ENCODE measurements around the gene PARP15. TPM values are rescaled to one million over a fixed set of nuclear protein-coding genes. Genes with fewer than 3 reads are reported as not detected.
"Not testable (repeated sequence)": the region's sequence is repeated elsewhere in the genome, so short reads cannot be mapped to it uniquely, and the experiment has no call there.

PARP15 gene
- total RNA-seq (2014; rRNA removed), result not detected in 2 replicates
- polyA plus RNA-seq (2012), result not detected

DNA sequence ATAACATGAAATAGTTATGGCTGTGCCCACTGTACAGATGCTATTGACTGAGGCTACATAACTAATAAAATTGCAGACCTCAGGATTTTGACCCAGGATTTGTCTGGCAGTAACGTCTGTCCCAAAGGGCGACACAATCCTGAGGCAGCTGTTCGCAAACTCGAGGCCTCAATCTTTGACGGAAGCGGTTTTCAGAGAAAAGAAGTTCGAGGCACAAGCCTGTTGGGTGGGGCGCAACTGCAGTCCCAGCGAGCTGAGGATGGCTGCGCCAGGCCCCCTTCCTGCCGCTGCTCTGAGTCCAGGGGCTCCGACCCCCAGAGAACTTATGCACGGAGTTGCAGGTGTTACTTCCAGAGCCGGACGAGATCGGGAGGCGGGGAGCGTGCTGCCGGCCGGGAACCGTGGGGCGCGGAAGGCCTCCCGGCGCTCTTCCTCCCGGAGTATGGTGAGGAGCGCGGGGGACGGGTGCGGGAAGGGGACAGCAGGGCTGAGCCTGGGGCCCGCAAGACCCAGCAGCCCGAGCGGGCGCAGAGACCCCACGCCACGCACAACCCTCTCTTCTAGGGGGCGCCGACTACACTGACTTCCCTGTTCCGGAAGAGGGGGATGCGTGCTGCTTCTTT lies at the start of gene PARP15:
TSS of gene PARP15 (plus strand) at position 242 of the 623 bp plus-strand sequence. CDS start at position 260, 18 bp downstream.
- DNase-seq (ENCODE audit: low read depth), result no peak

- DNase-seq (ENCODE audit: low read depth), result no peak
Measured at GRCh38 chr3:122530164-122530563, 47.3 kb upstream of the PARP15 start.

GRCh38 chr3:122533480-122533879 lies 44.0 kb upstream of the PARP15 start:
- no peak for DNase-seq (ENCODE audit: low read depth)

DNA sequence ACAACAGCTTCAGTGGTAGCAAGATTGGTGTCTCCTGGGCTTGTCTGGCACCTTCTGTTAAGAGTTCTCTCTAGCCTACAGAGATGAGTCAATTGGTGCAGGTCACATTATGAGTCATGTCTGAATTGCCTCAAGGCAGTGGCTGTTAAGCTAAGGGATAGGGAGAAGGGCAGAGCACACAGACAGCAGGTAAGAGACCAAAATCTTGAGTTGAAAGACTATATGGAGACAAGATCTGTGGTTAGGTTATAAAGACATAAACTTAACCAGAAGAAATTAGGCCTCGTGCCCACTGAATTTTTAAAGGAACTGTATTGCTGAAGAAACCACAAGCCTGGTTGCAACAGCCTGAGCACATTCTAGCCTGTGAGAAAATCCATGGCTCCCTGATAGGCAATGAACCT lies 43.5 kb upstream of the PARP15 start:
- peak; percentile 76 for DNase-seq (ENCODE audit: low read depth)

GRCh38 chr3:122535964-122536631 lies 41.4 kb upstream of the PARP15 start:
- no peak for DNase-seq (ENCODE audit: low read depth)

DNA sequence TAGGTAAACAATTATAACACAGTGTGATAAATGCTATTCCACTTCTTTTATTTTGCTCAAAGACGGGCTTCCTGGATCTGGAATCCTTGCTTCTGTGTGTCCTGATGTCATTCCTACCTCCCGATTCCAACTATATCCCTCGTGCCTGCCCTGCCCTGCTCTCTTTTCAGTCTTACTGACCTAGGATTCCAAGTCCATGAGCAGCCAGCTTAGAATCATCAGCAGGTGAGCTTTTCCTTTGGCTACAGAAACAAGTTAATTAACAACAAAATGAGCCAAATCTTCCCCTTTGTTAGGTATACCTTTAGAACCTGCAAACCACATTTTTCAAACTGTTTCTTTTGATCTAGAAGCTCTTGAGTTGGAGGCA lies 40.8 kb upstream of the PARP15 start:
- no peak for DNase-seq (ENCODE audit: low read depth)

GRCh38 chr3:122538956-122539490 lies 38.4 kb upstream of the PARP15 start:
- no peak for DNase-seq (ENCODE audit: low read depth)

- DNase-seq (ENCODE audit: low read depth), result no peak
Measured at GRCh38 chr3:122546151-122546550, 31.3 kb upstream of the PARP15 start.

GRCh38 chr3:122548076-122548475 lies 29.4 kb upstream of the PARP15 start:
- no peak for DNase-seq (ENCODE audit: low read depth)

- DNase-seq (ENCODE audit: low read depth), result no peak
Measured at GRCh38 chr3:122548619-122549018, 28.8 kb upstream of the PARP15 start.

- DNase-seq (ENCODE audit: low read depth), result no peak
Measured at GRCh38 chr3:122553171-122553570, 24.3 kb upstream of the PARP15 start.

GRCh38 chr3:122555275-122556071 lies 22.0 kb upstream of the PARP15 start:
- peak; percentile 24 for DNase-seq (ENCODE audit: low read depth)

- DNase-seq (ENCODE audit: low read depth), result no peak
Measured at GRCh38 chr3:122557356-122557755, 20.1 kb upstream of the PARP15 start.

DNA sequence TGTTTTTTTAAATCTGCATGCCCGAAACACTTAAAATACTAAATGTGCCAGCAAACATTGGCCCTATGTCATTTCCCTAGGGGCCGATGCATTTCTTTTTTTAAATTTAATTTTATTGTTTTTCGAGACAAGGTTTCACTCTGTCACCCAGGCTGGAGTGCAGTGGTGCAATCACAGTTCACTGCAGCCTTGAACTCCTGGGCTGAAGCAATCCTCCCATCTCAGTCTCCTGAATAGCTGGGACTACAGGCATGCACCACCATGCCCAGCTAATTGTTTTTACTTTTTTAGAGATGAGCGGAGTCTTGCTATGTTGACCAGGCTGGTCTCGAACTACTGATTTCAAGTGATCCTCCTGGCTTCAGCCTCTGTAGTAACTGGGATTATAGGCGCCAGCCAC lies 18.8 kb upstream of the PARP15 start:
- DNase-seq (ENCODE audit: low read depth), result no peak

DNA sequence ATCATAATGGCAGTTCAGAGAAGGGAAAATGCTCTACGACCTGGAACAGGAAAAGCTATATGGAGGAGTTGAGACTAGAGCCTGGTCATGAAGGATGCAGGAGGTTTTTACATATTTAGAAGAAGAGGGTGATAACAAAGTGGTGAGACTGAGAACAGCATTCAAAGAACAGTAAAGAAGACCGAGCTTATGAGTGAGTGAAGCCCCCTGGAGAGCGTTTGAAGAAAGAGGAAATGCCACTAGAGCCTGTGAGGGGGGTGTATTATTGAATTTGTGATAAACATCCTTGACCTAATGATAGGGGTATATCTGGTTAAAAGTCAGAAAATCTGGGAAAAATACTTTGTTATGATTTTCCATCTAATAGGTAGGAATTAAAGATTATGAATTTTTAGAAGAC lies 17.5 kb upstream of the PARP15 start:
- DNase-seq (ENCODE audit: low read depth), result no peak

- DNase-seq (ENCODE audit: low read depth), result peak; percentile 79
Measured at GRCh38 chr3:122560680-122561079, 16.8 kb upstream of the PARP15 start.

DNA sequence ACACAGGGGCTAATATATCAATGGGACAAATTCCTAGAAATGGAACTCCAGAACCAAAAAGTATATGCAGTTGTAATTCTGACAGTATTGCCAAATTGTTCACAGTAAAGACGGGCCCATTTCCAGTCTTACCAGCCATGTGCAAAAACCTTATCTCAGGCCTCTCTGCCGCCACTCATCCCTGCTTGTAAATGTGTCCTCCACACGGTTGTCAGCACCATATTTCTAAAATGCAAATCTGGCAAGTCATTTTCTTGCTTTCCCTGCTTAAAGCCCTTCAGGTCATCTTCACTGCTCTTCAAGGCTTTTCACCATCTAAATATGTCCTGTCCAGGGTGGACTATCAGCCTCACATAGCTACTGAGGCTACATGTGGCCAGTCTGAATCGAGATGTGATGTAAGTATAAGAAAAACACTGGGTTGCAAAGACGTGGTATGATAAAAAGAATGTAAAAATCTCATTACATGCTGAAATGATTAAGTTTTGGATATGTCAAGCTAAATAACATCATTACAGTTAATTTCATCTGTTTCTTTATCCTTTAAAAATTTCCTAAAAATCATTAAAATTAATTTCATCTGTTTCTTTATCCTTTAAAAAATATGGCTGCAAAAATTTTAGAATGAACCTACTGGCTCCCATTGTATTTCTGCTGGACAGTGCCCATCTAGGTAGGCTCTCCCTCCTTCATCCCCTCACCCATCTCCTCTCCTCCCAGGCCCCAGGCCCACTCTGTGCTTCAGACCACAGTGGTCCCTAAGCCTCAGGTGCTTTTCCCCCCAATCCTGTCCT lies 14.3 kb upstream of the PARP15 start:
- DNase-seq (ENCODE audit: low read depth), result no peak

GRCh38 chr3:122563717-122564025 lies 13.8 kb upstream of the PARP15 start:
- no peak for DNase-seq (ENCODE audit: low read depth)

- peak; percentile 81 for DNase-seq (ENCODE audit: low read depth)
Measured at GRCh38 chr3:122564155-122564912, 13.1 kb upstream of the PARP15 start, which contains the start of the genes DTX3L and PARP9. Gene DTX3L, plus strand, starts transcription at chr3:122564338. Its CDS starts 89 bp downstream, at chr3:122564427. Gene PARP9, minus strand, starts transcription at chr3:122564300. Its CDS starts 4,680 bp downstream, at chr3:122559620.

DNA sequence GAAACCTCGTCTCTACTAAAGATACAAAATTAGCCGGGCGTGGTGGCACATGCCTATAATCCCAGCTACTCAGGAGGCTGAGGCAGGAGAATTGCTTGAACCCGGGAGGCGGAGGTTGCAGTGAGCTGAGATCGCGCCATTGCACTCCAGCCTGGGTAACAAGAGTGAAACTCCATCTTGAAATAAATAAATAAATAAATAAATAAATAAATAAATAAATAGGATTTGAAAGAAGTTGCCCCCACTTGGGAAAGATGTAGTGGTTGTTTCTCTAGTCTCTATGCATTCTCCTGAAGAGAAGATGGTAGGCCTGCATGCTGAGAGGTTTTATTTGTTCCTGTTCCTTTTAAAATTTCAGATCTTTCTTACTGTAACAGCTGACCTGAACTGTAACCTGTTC lies 9.3 kb upstream of the PARP15 start:
- not testable (repeated sequence) for DNase-seq (ENCODE audit: low read depth)

DNA sequence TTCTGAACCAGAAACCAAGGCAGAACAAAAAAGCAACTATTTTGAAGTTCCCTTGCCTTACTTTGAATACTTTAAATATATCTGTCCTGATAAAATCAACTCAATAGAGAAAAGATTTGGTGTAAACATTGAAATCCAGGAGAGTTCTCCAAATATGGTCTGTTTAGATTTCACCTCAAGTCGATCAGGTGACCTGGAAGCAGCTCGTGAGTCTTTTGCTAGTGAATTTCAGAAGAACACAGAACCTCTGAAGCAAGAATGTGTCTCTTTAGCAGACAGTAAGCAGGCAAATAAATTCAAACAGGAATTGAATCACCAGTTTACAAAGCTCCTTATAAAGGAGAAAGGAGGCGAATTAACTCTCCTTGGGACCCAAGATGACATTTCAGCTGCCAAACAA lies 8.7 kb upstream of the PARP15 start:
- no peak for DNase-seq (ENCODE audit: low read depth)

All from LHCN-M2 (cell line).